ENCODE measurements around the gene CCDC117.
A peak's percentile ranks its signal among the peaks of the same experiment; 100 is the strongest.
"Not testable (repeated sequence)": the region's sequence is repeated elsewhere in the genome, so short reads cannot be mapped to it uniquely, and the experiment has no call there.

Gene CCDC117

DNA sequence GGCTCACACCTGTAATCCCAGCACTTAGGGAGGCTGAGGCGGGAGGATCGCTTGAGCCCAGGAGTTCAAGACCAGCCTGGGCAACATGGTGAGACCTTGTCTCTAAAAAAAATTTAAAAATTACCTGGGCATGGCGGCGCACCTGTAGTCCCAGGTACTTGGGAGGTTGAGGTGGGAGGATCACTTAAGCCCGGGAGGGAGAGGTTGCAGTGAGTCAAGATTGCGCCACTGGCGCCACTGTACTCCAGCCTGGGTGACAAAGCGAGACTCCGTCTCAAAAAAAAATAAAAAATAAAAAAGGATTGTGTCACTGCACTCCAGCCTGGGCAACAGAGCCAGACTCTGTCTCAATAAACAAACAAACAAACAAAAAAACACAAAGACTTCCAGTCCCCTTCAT lies 52.0 kb downstream of the CCDC117 start:
- H3K18ac ChIP-seq (ENCODE audit: low read length); H3K4me2 ChIP-seq (ENCODE audit: low read length); H3K36me3 ChIP-seq (ENCODE audit: control insufficient read depth in 1 of 2, insufficient read depth in 2 of 2, low read length in 2 of 2); H2AK5ac ChIP-seq (ENCODE audit: low read length); H3K4me3 ChIP-seq (ENCODE audit: low read depth, low read length); H4K8ac ChIP-seq (ENCODE audit: low read depth, low read length); H2AFZ ChIP-seq (ENCODE audit: insufficient read depth, low read length, poor library complexity); H3K4me1 ChIP-seq (ENCODE audit: control insufficient read depth in 1 of 2, insufficient read depth in 2 of 2, low read length in 2 of 2); H3K27ac ChIP-seq (ENCODE audit: low read depth, low read length); H3K9ac ChIP-seq (ENCODE audit: low read length); H2BK120ac ChIP-seq (ENCODE audit: insufficient read depth, low read length, poor library complexity); H3K4ac ChIP-seq (ENCODE audit: low read depth, low read length); H2BK5ac ChIP-seq (ENCODE audit: low read depth, low read length, poor library complexity); H3K9me3 ChIP-seq (ENCODE audit: insufficient read depth, low read depth, low read length); H3K79me1 ChIP-seq (ENCODE audit: low read length); H3K27me3 ChIP-seq (ENCODE audit: insufficient read depth, low read length); H4K91ac ChIP-seq (ENCODE audit: low read depth, low read length); H3K79me2 ChIP-seq (ENCODE audit: control insufficient read depth, insufficient read depth, low read length, poor library complexity); H4K12ac ChIP-seq (ENCODE audit: low read depth, low read length); H2BK12ac ChIP-seq (ENCODE audit: low read length); H3K23ac ChIP-seq (ENCODE audit: low read length); H3K14ac ChIP-seq (ENCODE audit: low read length): not testable (repeated sequence)
- peak in 1 of 2 donors; percentile 8 for DNase-seq
- no CpG with 5 or more reads among the region's 9 CpGs for WGBS (ENCODE audit: extremely low coverage, insufficient coverage, insufficient read length)

GRCh38 chr22:28826430-28826829 lies 53.9 kb downstream of the CCDC117 start:
- H2BK120ac ChIP-seq (ENCODE audit: insufficient read depth, low read length, poor library complexity); H3K27me3 ChIP-seq (ENCODE audit: insufficient read depth, low read length); H2AK5ac ChIP-seq (ENCODE audit: low read length); H3K4me1 ChIP-seq (ENCODE audit: control insufficient read depth in 1 of 2, insufficient read depth in 2 of 2, low read length in 2 of 2); H3K18ac ChIP-seq (ENCODE audit: low read length); H2BK12ac ChIP-seq (ENCODE audit: low read length); H3K9me3 ChIP-seq (ENCODE audit: insufficient read depth, low read depth, low read length); H3K36me3 ChIP-seq (ENCODE audit: control insufficient read depth in 1 of 2, insufficient read depth in 2 of 2, low read length in 2 of 2); H3K79me2 ChIP-seq (ENCODE audit: control insufficient read depth, insufficient read depth, low read length, poor library complexity); DNase-seq; H3K79me1 ChIP-seq (ENCODE audit: low read length); H3K4me3 ChIP-seq (ENCODE audit: low read depth, low read length); H4K8ac ChIP-seq (ENCODE audit: low read depth, low read length); H3K23ac ChIP-seq (ENCODE audit: low read length); H3K4ac ChIP-seq (ENCODE audit: low read depth, low read length); H2BK5ac ChIP-seq (ENCODE audit: low read depth, low read length, poor library complexity); H3K9ac ChIP-seq (ENCODE audit: low read length); H3K14ac ChIP-seq (ENCODE audit: low read length); H2AFZ ChIP-seq (ENCODE audit: insufficient read depth, low read length, poor library complexity); H4K91ac ChIP-seq (ENCODE audit: low read depth, low read length); H4K12ac ChIP-seq (ENCODE audit: low read depth, low read length); H3K27ac ChIP-seq (ENCODE audit: low read depth, low read length); H3K4me2 ChIP-seq (ENCODE audit: low read length): not testable (repeated sequence)
- WGBS (ENCODE audit: extremely low coverage, insufficient coverage, insufficient read length) = no CpG with 5 or more reads among the region's 4 CpGs

DNA sequence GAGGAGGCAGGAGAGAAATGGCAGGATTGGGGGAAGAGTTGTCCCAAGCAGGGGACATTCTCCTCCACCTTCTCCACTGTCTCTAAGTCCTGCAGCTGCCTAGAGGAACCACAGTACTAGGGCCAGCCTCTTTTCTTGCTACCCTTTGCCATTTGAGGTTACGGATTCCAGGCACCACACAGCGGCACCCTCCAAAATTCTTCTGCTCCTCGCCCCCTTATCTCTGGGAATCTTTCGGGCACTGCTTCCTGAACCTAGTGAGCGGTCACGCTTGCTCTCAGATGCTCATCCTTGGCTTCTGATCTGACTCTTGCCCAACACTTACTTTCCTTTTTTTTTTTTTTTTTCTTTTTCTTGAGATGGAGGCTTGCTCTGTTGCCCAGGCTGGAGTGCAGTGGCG lies 54.4 kb downstream of the CCDC117 start:
- Histone ChIP-seq H3K27me3 (ENCODE audit: insufficient read depth, low read length) (no peaks in the 10 kb centered on the region), H2BK120ac (ENCODE audit: insufficient read depth, low read length, poor library complexity) (no peak overlapping the region), H3K4me2 (ENCODE audit: low read length) (no peak overlapping the region), H4K91ac (ENCODE audit: low read depth, low read length) (no peak overlapping the region), H3K4me3 (ENCODE audit: low read depth, low read length) (no peak overlapping the region), H3K79me1 (ENCODE audit: low read length) (no peaks in the 10 kb centered on the region), H2AK5ac (ENCODE audit: low read length) (no peak overlapping the region), H3K36me3 (ENCODE audit: control insufficient read depth in 1 of 2, insufficient read depth in 2 of 2, low read length in 2 of 2) (no peaks in the 10 kb centered on the region), H3K4me1 (ENCODE audit: control insufficient read depth in 1 of 2, insufficient read depth in 2 of 2, low read length in 2 of 2) (peaks cover 0 to 2% of the 10 kb centered on the region in 2 experiments), H3K4ac (ENCODE audit: low read depth, low read length) (no peak overlapping the region), H3K14ac (ENCODE audit: low read length) (no peak overlapping the region), H3K18ac (ENCODE audit: low read length) (no peak overlapping the region), H3K9me3 (ENCODE audit: insufficient read depth, low read depth, low read length) (no peaks in the 10 kb centered on the region), H2BK12ac (ENCODE audit: low read length) (no peak overlapping the region), H2AFZ (ENCODE audit: insufficient read depth, low read length, poor library complexity) (no peak overlapping the region), H3K27ac (ENCODE audit: low read depth, low read length) (no peak overlapping the region), H3K9ac (ENCODE audit: low read length) (no peak overlapping the region), H4K12ac (ENCODE audit: low read depth, low read length) (no peak overlapping the region), H4K8ac (ENCODE audit: low read depth, low read length) (no peak overlapping the region), H2BK5ac (ENCODE audit: low read depth, low read length, poor library complexity) (no peak overlapping the region), H3K79me2 (ENCODE audit: control insufficient read depth, insufficient read depth, low read length, poor library complexity) (no peaks in the 10 kb centered on the region), H3K23ac (ENCODE audit: low read length) (no peak overlapping the region)
- no peak for DNase-seq
- WGBS (ENCODE audit: extremely low coverage, insufficient coverage, insufficient read length) = no CpG with 5 or more reads among the region's 7 CpGs

DNA sequence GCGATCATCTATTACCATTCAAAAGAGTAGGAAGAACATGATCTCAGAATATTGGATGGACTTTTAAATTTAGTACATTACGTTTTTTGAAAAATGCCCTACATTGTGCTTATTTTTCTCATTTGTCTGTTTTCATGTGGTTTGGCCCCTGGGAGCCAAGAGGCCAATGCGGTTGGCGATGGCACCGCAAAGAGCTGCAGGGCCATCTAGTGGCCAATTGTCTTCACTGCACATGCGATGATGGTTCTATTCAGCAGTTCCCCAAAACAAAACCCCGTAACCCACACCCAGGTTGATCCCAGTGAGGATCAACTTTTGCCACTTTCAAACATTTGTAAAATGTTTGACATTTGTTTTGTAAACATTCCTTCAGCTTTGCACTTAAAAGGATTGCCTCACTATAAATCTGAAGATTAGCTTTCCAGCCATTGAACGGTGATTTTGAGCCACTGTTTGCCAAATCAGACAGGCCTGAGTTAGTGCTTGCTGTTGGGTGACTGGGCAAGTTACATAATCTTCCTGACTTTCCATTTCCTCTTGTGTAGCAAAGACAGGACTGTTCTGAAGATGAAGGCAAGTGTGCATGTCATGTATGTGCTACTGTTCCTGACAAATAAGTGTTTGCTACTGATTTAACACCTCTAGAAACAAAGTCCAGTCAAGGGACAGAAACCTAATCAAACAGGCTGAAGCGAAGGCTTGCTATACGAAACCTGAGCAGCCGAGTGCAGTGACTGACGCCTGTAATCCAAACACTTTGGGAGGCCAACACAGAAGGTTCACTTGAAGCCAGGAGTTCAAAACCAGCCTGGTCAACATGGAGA lies 57.1 kb downstream of the CCDC117 start:
- no peak overlapping the region for H4K91ac ChIP-seq (ENCODE audit: low read depth, low read length)
- H3K4me2 ChIP-seq (ENCODE audit: low read length) = no peak overlapping the region
- H3K79me2 ChIP-seq (ENCODE audit: control insufficient read depth, insufficient read depth, low read length, poor library complexity) = no peaks in the 10 kb centered on the region
- no peak overlapping the region for H2BK5ac ChIP-seq (ENCODE audit: low read depth, low read length, poor library complexity)
- no peak overlapping the region for H2BK12ac ChIP-seq (ENCODE audit: low read length)
- H3K9ac ChIP-seq (ENCODE audit: low read length) = no peak overlapping the region
- H3K9me3 ChIP-seq (ENCODE audit: insufficient read depth, low read depth, low read length) = peaks cover 3% of the 10 kb centered on the region
- H3K79me1 ChIP-seq (ENCODE audit: low read length) = no peaks in the 10 kb centered on the region
- no peaks in the 10 kb centered on the region for H3K4me1 ChIP-seq (ENCODE audit: control insufficient read depth in 1 of 2, insufficient read depth in 2 of 2, low read length in 2 of 2)
- no peak overlapping the region for H4K8ac ChIP-seq (ENCODE audit: low read depth, low read length)
- H3K4ac ChIP-seq (ENCODE audit: low read depth, low read length) = no peak overlapping the region
- peak; percentile 53 to 89 for DNase-seq
- no peak overlapping the region for H3K14ac ChIP-seq (ENCODE audit: low read length)
- H2BK120ac ChIP-seq (ENCODE audit: insufficient read depth, low read length, poor library complexity) = no peak overlapping the region
- H4K12ac ChIP-seq (ENCODE audit: low read depth, low read length) = no peak overlapping the region
- H3K27ac ChIP-seq (ENCODE audit: low read depth, low read length) = no peak overlapping the region
- H3K4me3 ChIP-seq (ENCODE audit: low read depth, low read length) = no peak overlapping the region
- no peak overlapping the region for H2AFZ ChIP-seq (ENCODE audit: insufficient read depth, low read length, poor library complexity)
- no peak overlapping the region for H3K18ac ChIP-seq (ENCODE audit: low read length)
- H2AK5ac ChIP-seq (ENCODE audit: low read length) = no peak overlapping the region
- no peak overlapping the region for H3K23ac ChIP-seq (ENCODE audit: low read length)
- no CpG with 5 or more reads among the region's 12 CpGs for WGBS (ENCODE audit: extremely low coverage, insufficient coverage, insufficient read length)
- H3K27me3 ChIP-seq (ENCODE audit: insufficient read depth, low read length) = no peaks in the 10 kb centered on the region
- H3K36me3 ChIP-seq (ENCODE audit: control insufficient read depth in 1 of 2, insufficient read depth in 2 of 2, low read length in 2 of 2) = no peaks in the 10 kb centered on the region

All from trophoblast cell (in vitro differentiated cells and primary cell).